ENCODE data around the gene PRDX6. TPM values are rescaled to one million over a fixed set of nuclear protein-coding genes. Genes with fewer than 3 reads are reported as not detected.
A peak's percentile ranks its signal among the peaks of the same experiment; 100 is the strongest.

The PRDX6 gene
- total and polyA plus RNA-seq, 4 donors = 170 to 347 (median 246) TPM

GRCh38 chr1:173440430-173440829 lies 36.7 kb upstream of the PRDX6 start:
- Histone ChIP-seq H3K9me3 (ENCODE audit: control insufficient read depth in 4 of 4, insufficient read depth in 3 of 4, low read length in 3 of 4) (no peaks in the 10 kb centered on the region), H3K4me1 (ENCODE audit: control insufficient read depth in 5 of 5, insufficient read depth in 5 of 5, low read length in 5 of 5) (peaks cover 0 to 2% (median 0%) of the 10 kb centered on the region in 5 donors), H3K4me3 (no peak overlapping the region), H3K9ac (ENCODE audit: insufficient read depth in 1 of 2, low read length in 2 of 2) (no peak overlapping the region), H3K36me3 (ENCODE audit: control insufficient read depth in 4 of 4, insufficient read depth in 4 of 4, low read length in 4 of 4) (no peaks in the 10 kb centered on the region), H3K27ac (ENCODE audit: low read depth in 1 of 2, low read length in 1 of 2) (no peak overlapping the region), H3K27me3 (ENCODE audit: control insufficient read depth in 3 of 3, insufficient read depth in 3 of 3, low read length in 2 of 3) (no peaks in the 10 kb centered on the region)
- ATAC-seq (ENCODE audit: insufficient read depth, low FRiP score) (no peak), DNase-seq (no peak)
- no peak for TF ChIP-seq CTCF (IDR thresholded peaks at IDR 0.05; ENCODE audit: control extremely low read depth, extremely low read depth)
- 96 to 98% methylated on average over 1 of the region's 1 CpG for WGBS, 2 donors

DNA sequence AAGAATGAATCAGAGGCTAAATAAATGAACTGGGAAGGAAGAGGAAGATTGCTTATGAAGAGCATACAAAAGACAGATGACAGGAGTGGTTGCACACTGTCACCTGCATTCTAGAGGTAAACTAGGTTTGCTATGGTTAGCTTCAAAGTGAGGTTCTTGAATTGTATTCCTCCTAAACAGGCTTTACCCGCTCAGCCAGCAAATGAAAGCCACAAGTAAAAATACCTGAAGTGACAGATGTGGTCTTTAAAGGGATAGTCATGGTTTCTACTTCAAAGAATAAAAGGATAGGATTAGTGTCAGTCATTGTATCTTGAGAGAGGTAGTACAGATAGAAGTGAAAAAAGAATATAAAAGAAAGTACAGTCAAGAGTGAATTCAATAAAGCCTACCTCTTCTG lies 32.4 kb upstream of the PRDX6 start:
- WGBS, 2 donors = 93% methylated on average over 1 of the region's 1 CpG
- Histone ChIP-seq H3K27ac (ENCODE audit: low read depth in 1 of 2, low read length in 1 of 2) (no peak overlapping the region), H3K4me1 (ENCODE audit: control insufficient read depth in 5 of 5, insufficient read depth in 5 of 5, low read length in 5 of 5) (peaks cover 0 to 2% (median 0%) of the 10 kb centered on the region in 5 donors), H3K9ac (ENCODE audit: insufficient read depth in 1 of 2, low read length in 2 of 2) (no peak overlapping the region), H3K9me3 (ENCODE audit: control insufficient read depth in 4 of 4, insufficient read depth in 3 of 4, low read length in 3 of 4) (peaks cover 0 to 4% (median 0%) of the 10 kb centered on the region in 4 donors), H3K4me3 (no peak overlapping the region), H3K36me3 (ENCODE audit: control insufficient read depth in 4 of 4, insufficient read depth in 4 of 4, low read length in 4 of 4) (no peaks in the 10 kb centered on the region), H3K27me3 (ENCODE audit: control insufficient read depth in 3 of 3, insufficient read depth in 3 of 3, low read length in 2 of 3) (no peaks in the 10 kb centered on the region)
- DNase-seq (no peak), ATAC-seq (ENCODE audit: insufficient read depth, low FRiP score) (no peak)
- TF ChIP-seq CTCF (IDR thresholded peaks at IDR 0.05; ENCODE audit: control extremely low read depth, extremely low read depth) = no peak

GRCh38 chr1:173445164-173445563 lies 32.0 kb upstream of the PRDX6 start:
- Histone ChIP-seq H3K27me3 (ENCODE audit: control insufficient read depth in 3 of 3, insufficient read depth in 3 of 3, low read length in 2 of 3) (no peaks in the 10 kb centered on the region), H3K9ac (ENCODE audit: insufficient read depth in 1 of 2, low read length in 2 of 2) (no peak overlapping the region), H3K4me1 (ENCODE audit: control insufficient read depth in 5 of 5, insufficient read depth in 5 of 5, low read length in 5 of 5) (peaks cover 0 to 2% (median 0%) of the 10 kb centered on the region in 5 donors), H3K9me3 (ENCODE audit: control insufficient read depth in 4 of 4, insufficient read depth in 3 of 4, low read length in 3 of 4) (peaks cover 0 to 4% (median 0%) of the 10 kb centered on the region in 4 donors), H3K36me3 (ENCODE audit: control insufficient read depth in 4 of 4, insufficient read depth in 4 of 4, low read length in 4 of 4) (no peaks in the 10 kb centered on the region), H3K4me3 (no peak overlapping the region), H3K27ac (ENCODE audit: low read depth in 1 of 2, low read length in 1 of 2) (no peak overlapping the region)
- no peak for ATAC-seq (ENCODE audit: insufficient read depth, low FRiP score)
- WGBS, 2 donors = 74 to 91% methylated on average over 2 of the region's 2 CpGs
- peak in 2 of 3 donors; percentile 46 to 60 for DNase-seq
- no peak for TF ChIP-seq CTCF (IDR thresholded peaks at IDR 0.05; ENCODE audit: control extremely low read depth, extremely low read depth)

GRCh38 chr1:173445656-173446055 lies 31.5 kb upstream of the PRDX6 start:
- H3K4me3 ChIP-seq = no peak overlapping the region
- ATAC-seq (ENCODE audit: insufficient read depth, low FRiP score) (no peak), DNase-seq (no peak)
- WGBS, 2 donors = 93 to 96% methylated on average over 3 of the region's 3 CpGs
- H3K9ac ChIP-seq (ENCODE audit: insufficient read depth in 1 of 2, low read length in 2 of 2) = no peak overlapping the region
- no peaks in the 10 kb centered on the region for H3K36me3 ChIP-seq (ENCODE audit: control insufficient read depth in 4 of 4, insufficient read depth in 4 of 4, low read length in 4 of 4)
- no peak for TF ChIP-seq CTCF (IDR thresholded peaks at IDR 0.05; ENCODE audit: control extremely low read depth, extremely low read depth)
- peaks cover 0 to 2% (median 0%) of the 10 kb centered on the region in 5 donors for H3K4me1 ChIP-seq (ENCODE audit: control insufficient read depth in 5 of 5, insufficient read depth in 5 of 5, low read length in 5 of 5)
- H3K9me3 ChIP-seq (ENCODE audit: control insufficient read depth in 4 of 4, insufficient read depth in 3 of 4, low read length in 3 of 4) = peaks cover 0 to 4% (median 0%) of the 10 kb centered on the region in 4 donors
- H3K27me3 ChIP-seq (ENCODE audit: control insufficient read depth in 3 of 3, insufficient read depth in 3 of 3, low read length in 2 of 3) = no peaks in the 10 kb centered on the region
- no peak overlapping the region for H3K27ac ChIP-seq (ENCODE audit: low read depth in 1 of 2, low read length in 1 of 2)
